MM.1S (cell line): ENCODE measurements around the gene CYB5R4.

ENCODE experiments used
- EZH2 ChIP-seq: fragments of 300-600 bp; sonication (generic); optimal IDR thresholded peaks from 2 replicates; pipeline ENCODE3; 2017; ENCODE audit warnings: low read depth, mild to moderate bottlenecking, antibody characterized with exemption, low read length, mixed read lengths
- EZH2phosphoT487 ChIP-seq: fragments of 300-600 bp; sonication (generic); IDR thresholded peaks from 2 replicates; pipeline ENCODE4 v1.6.1; 2018; ENCODE audit warnings: antibody characterized with exemption, low read length
- TF ChIP-seq, protein P1 (sequence below): fragments of 300-600 bp; sonication (generic); IDR thresholded peaks from 2 replicates; pipeline ENCODE4 v1.5.1; 2016; ENCODE audit warnings: antibody characterized with exemption, low read length, mixed read lengths

DNA sequence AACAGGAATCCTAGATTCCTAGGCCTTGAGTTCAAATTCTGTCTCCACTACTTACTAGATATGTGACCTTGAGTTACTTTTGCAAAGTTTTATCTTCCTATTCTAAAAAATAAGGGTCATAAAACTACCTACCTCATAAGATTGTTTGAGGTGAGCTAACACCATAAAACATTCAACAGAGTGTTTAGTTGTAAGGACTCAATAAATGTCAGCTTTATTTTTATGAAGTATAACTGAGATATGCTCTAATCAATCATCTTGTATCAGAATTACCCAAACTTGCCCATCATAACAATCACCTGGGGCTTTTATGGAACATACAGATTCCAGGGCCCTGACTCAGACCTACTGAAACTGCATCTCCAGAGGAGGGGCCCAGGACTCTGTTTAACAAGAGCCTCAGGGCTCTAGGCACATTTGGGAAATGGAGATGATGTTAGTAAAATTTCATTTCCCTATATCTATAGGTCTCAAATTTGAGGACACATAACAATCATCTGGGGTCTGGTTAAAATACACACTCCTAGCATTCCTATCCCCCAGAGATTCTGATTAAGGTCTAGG, 138.6 kb downstream of the CYB5R4 start:
- TF ChIP-seq, protein P1, sequence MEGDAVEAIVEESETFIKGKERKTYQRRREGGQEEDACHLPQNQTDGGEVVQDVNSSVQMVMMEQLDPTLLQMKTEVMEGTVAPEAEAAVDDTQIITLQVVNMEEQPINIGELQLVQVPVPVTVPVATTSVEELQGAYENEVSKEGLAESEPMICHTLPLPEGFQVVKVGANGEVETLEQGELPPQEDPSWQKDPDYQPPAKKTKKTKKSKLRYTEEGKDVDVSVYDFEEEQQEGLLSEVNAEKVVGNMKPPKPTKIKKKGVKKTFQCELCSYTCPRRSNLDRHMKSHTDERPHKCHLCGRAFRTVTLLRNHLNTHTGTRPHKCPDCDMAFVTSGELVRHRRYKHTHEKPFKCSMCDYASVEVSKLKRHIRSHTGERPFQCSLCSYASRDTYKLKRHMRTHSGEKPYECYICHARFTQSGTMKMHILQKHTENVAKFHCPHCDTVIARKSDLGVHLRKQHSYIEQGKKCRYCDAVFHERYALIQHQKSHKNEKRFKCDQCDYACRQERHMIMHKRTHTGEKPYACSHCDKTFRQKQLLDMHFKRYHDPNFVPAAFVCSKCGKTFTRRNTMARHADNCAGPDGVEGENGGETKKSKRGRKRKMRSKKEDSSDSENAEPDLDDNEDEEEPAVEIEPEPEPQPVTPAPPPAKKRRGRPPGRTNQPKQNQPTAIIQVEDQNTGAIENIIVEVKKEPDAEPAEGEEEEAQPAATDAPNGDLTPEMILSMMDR = no peak
- TF ChIP-seq EZH2phosphoT487 (no peak), EZH2 (no peak)
